ENCODE data around the gene CCDC74A.

GRCh38 chr2:131566371-131566770 lies 38.7 kb downstream of the CCDC74A start:
- TF ChIP-seq CTCF (IDR thresholded peaks at IDR 0.05): no peak
- no peak for TF ChIP-seq ZFX (IDR thresholded peaks at IDR 0.05; ENCODE audit: borderline replicate concordance)
